B cell (primary cell): ENCODE results near the gene TOGARAM2.

Experiments
- EZH2 ChIP-seq: IDR thresholded peaks from 2 replicates; pipeline ENCODE4 v1.6.1; 2012; ENCODE audit warnings: borderline replicate concordance, low read depth, mild to moderate bottlenecking, moderate library complexity, low read length; ENCODE audit not compliant: insufficient read depth, poor library complexity, severe bottlenecking
- TF ChIP-seq, protein P1 (sequence below): fragments of 200-600 bp; IDR thresholded peaks from one replicate; pipeline ENCODE4 v1.8.0; 2022; ENCODE audit warnings: antibody characterized with exemption, mild to moderate bottlenecking

- TF ChIP-seq, protein P1, sequence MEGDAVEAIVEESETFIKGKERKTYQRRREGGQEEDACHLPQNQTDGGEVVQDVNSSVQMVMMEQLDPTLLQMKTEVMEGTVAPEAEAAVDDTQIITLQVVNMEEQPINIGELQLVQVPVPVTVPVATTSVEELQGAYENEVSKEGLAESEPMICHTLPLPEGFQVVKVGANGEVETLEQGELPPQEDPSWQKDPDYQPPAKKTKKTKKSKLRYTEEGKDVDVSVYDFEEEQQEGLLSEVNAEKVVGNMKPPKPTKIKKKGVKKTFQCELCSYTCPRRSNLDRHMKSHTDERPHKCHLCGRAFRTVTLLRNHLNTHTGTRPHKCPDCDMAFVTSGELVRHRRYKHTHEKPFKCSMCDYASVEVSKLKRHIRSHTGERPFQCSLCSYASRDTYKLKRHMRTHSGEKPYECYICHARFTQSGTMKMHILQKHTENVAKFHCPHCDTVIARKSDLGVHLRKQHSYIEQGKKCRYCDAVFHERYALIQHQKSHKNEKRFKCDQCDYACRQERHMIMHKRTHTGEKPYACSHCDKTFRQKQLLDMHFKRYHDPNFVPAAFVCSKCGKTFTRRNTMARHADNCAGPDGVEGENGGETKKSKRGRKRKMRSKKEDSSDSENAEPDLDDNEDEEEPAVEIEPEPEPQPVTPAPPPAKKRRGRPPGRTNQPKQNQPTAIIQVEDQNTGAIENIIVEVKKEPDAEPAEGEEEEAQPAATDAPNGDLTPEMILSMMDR = no peak
- no peak for TF ChIP-seq EZH2
Observed at GRCh38 chr2:29033656-29034055, 52.6 kb downstream of the TOGARAM2 start.
